Immature natural killer cell (primary cell): ENCODE results near the gene KIF13A. TPM values are rescaled to one million over a fixed set of nuclear protein-coding genes. Genes with fewer than 3 reads are reported as not detected.

Source experiments
- DNase-seq, 3 donors: peaks; one replicate each; pipeline ENCODE4 v3.0.0; 2022; ENCODE audit warnings: mixed read lengths in 1 of 3
- H3K27ac Mint-ChIP-seq, 6 donors: one replicate each; pipeline ENCODE4 v1.8.0; 2020; ENCODE audit warnings: mixed read lengths in 6 of 6, mild to moderate bottlenecking in 5 of 6, inconsistent platforms in 4 of 6, moderate library complexity in 3 of 6
- H3K27me3 Mint-ChIP-seq, 3 donors: one replicate each; pipeline ENCODE4 v1.8.0; 2020 to 2021; ENCODE audit warnings: low read depth in 3 of 3, mild to moderate bottlenecking in 3 of 3, mixed read lengths in 3 of 3, moderate library complexity in 3 of 3, inconsistent platforms in 1 of 3
- H3K36me3 Mint-ChIP-seq, 3 donors: one replicate each; pipeline ENCODE4 v1.8.0; 2020; ENCODE audit warnings: mixed read lengths in 3 of 3, inconsistent platforms in 2 of 3, mild to moderate bottlenecking in 2 of 3
- H3K4me1 Mint-ChIP-seq, 2 donors: one replicate each; pipeline ENCODE4 v1.8.0; 2020; ENCODE audit warnings: inconsistent platforms in 2 of 2, mild to moderate bottlenecking in 2 of 2, mixed read lengths in 2 of 2, moderate library complexity in 1 of 2
- H3K4me3 Mint-ChIP-seq, 5 donors: one replicate each; pipeline ENCODE4 v1.8.0; 2020; ENCODE audit warnings: mild to moderate bottlenecking in 5 of 5, mixed read lengths in 5 of 5, inconsistent platforms in 3 of 5, moderate library complexity in 3 of 5
- H3K9me3 Mint-ChIP-seq, 6 donors: one replicate each; pipeline ENCODE4 v1.8.0; 2020; ENCODE audit warnings: mild to moderate bottlenecking in 6 of 6, mixed read lengths in 6 of 6, inconsistent platforms in 4 of 6, moderate library complexity in 3 of 6
- polyA plus RNA-seq, 3 donors: library from polyadenylated mRNA; unstranded; fragments of 300-500 nt; fragmentation: Illumina TruSeq; gene quantifications; one replicate each; pipeline ENCODE4 v1.2.3, GENCODE V29; 2021

The KIF13A gene
- polyA plus RNA-seq, 3 donors from 2014 or later, result 0.50 to 1.1 (median 0.92) TPM

DNA sequence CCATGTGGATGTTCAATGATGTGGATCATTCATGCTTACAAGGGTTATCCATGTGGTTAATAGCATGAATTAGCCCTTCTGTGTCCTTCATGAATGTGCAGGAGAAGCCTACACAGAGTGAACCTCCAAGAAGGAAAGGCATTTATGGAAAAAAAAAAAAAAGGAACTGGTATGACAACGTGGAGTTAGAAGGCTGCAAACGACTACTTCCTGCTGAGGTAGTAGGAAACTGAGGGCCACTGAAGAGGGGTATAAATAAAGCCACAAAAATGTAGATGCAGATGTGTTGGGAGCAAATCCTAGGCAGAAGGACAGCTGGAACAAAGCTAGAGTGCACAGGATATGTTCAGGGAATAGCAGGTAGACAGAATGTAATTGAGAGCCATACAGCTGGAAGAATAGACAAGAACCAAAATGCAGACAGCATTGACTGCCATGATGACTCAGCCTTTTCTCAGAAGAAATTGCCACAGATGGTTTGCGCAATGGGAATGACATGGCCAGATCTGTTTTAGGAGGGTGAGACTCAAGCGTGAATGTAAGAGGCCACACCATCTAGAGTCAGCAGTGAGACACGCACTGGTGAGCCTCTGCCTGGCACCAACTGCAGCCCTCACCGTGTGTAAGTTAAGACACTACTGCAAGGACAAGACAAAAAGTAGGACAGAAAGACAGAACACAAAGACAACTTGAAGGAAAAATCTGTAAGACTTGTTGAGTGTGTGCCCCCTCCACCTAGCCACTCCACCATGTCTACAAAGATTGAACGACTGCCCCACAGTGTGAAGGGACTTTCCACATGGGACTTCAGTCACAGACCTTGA, 79.8 kb downstream of the KIF13A start:
- Mint-ChIP-seq H3K27me3 (peaks cover 0 to 2% (median 2%) of the 10 kb centered on the region in 3 donors), H3K36me3 (peaks cover 0 to 4% (median 0%) of the 10 kb centered on the region in 3 donors), H3K27ac (peak overlapping the region in 4 of 6 donors; percentile 4 to 66 (median 61)), H3K9me3 (peaks cover 0 to 3% (median 0%) of the 10 kb centered on the region in 6 donors), H3K4me1 (peaks cover 31% of the 10 kb centered on the region in 2 donors), H3K4me3 (peak overlapping the region in 3 of 5 donors; percentile 1 to 43 (median 23))
- DNase-seq, result no peak

DNA sequence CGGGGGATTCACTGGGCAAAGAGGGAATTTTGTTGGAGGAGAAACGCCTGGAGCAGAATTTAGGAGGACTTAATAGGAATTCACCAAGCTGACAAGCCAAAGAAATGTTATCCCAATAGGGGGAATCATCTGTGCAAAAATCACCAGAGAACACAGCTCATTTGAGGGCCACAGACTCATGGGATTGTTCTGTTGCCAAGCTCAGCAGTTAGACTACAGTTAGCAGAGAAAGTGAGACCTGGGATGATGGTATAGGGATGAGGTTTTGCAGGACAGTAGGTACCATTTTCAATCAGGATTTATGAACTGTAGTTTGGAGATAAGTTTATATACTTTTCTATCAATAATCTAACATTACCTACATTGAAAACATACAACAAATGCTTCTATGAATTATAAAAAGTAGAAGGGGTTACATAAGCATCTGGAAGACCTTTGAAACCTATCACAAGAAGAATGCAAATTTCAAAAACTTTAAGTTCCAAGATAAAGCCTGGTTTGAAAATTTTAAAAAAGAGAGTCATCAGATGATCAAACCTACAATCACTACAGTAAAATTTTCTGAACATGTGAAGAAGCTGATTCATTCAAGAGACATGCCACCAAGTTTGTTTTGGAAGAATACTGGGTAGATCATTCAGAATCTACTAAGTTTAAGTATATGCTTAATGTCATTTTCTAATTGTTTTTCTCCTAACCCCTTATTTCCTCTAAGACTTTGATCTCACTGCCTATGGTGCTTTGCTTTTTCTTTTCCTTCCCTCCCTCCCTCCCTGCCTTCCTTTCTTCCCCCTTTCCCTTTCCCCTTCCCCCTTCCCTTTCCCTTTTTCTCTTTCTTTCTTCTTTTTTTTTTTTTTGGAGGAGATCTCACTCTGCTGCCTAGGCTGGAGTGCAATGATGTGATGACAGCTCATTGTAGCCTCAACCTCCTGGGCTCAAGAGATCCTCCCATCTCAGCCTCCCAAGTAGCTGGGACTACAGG, 81.5 kb downstream of the KIF13A start:
- Mint-ChIP-seq H3K27me3 (peaks cover 0 to 2% (median 2%) of the 10 kb centered on the region in 3 donors), H3K4me1 (peaks cover 26 to 29% of the 10 kb centered on the region in 2 donors), H3K36me3 (peaks cover 0 to 4% (median 0%) of the 10 kb centered on the region in 3 donors), H3K9me3 (peaks cover 0 to 3% (median 0%) of the 10 kb centered on the region in 6 donors), H3K27ac (no peak overlapping the region), H3K4me3 (no peak overlapping the region)
- no peak for DNase-seq

DNA sequence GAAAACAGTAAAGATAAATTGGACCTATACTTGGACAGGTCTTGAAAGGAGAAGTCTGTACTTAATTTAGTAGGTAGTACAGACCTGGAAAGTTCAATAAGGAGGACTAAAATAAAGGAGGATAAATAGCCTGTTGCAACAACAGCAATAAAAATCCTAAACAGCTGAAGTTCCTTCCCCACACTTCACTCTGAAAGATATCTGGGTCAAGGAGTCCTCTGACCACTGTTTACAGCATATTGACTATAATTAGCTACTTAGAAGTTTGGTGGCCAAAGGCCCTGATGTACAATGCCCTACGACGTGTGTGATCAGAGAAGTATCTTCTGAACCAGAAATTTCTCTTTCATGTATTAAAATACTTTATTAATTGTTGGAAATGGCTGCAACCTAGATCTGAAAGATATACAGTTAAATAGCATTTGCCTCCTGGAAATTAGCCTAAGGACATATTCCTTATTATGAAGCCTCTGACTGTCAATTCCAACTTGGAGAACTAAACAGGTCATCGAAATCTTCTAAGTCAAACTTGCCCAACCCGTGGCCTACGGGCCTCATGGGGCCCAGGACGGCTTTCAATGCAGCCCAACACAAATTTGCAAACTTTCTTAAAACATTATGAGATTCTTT, 82.8 kb downstream of the KIF13A start:
- Mint-ChIP-seq H3K4me1 (peaks cover 16 to 23% of the 10 kb centered on the region in 2 donors), H3K4me3 (no peak overlapping the region), H3K27me3 (peaks cover 0 to 2% (median 2%) of the 10 kb centered on the region in 3 donors), H3K9me3 (peaks cover 0 to 3% (median 0%) of the 10 kb centered on the region in 6 donors), H3K27ac (no peak overlapping the region), H3K36me3 (peaks cover 0 to 4% (median 0%) of the 10 kb centered on the region in 3 donors)
- no peak for DNase-seq

DNA sequence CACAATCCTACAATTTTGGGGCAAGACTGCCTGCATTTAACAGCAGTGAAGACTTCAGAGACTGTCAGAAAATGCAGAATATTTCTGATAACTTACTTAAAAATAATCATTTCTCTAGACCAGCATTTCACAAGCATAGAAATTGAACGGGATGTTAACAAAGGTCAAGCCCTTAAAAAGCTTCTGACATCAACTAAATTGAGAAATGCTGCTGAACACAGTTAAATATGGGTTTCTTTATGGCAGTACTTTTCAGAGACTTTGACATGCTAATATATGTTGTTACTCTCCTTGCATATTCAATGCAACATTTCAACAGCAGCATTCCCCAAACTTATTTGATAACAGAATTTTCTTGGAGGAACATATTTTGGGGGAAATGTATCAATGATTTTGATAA, 84.5 kb downstream of the KIF13A start:
- DNase-seq, result no peak
- Mint-ChIP-seq H3K27me3 (peaks cover 0 to 2% (median 2%) of the 10 kb centered on the region in 3 donors), H3K9me3 (peaks cover 0 to 3% (median 0%) of the 10 kb centered on the region in 6 donors), H3K27ac (no peak overlapping the region), H3K4me3 (no peak overlapping the region), H3K36me3 (peaks cover under 1 to 6% (median under 1%) of the 10 kb centered on the region in 3 donors), H3K4me1 (peaks cover 10 to 11% of the 10 kb centered on the region in 2 donors)

DNA sequence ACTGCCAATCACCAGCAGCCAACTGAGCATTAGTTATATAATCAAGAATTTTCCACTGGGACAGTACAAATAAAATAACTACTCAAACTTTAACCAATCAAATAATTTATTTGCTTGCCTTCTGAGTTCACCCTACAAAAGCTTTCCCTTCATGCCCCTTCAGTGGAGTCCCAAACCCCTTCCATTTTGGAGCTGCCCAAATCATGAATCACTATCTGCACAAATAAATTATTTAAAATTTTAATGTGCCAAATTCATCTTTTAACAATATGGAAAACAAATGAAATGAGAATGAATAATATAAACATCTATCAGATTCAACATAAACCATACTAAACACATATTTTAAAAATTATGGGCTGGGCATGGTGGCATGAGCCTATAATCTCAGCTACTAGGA, 85.9 kb downstream of the KIF13A start:
- peaks cover 0 to 2% (median 2%) of the 10 kb centered on the region in 3 donors for H3K27me3 Mint-ChIP-seq
- no peak overlapping the region for H3K27ac Mint-ChIP-seq
- peaks cover 12 to 21% (median 13%) of the 10 kb centered on the region in 3 donors for H3K36me3 Mint-ChIP-seq
- peaks cover 0 to 5% (median 2%) of the 10 kb centered on the region in 6 donors for H3K9me3 Mint-ChIP-seq
- no peak overlapping the region for H3K4me3 Mint-ChIP-seq
- peaks cover 0 to under 1% of the 10 kb centered on the region in 2 donors for H3K4me1 Mint-ChIP-seq
- no peak for DNase-seq

DNA sequence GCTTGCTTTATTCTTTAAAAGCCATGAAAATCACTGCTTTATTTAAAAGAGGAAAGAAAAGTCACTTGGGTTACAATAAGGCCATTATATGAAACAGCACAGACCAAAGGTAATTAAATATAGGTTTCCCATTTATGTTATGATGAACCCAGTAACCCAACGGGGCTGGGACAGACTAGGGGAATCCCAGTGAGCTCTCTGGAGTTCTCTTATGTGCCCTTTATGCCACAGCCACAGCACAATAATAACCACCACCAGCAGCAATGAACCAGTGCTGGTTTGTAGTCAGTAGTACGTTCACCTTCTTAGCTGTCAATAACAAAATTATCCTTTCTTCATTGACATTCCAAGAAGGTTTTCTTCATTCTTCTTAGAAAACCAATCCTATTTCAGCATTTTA, 87.4 kb downstream of the KIF13A start:
- Mint-ChIP-seq H3K27me3 (peaks cover 0 to 2% (median 2%) of the 10 kb centered on the region in 3 donors), H3K4me1 (no peaks in the 10 kb centered on the region), H3K4me3 (no peak overlapping the region), H3K9me3 (peaks cover 8 to 19% (median 13%) of the 10 kb centered on the region in 6 donors), H3K27ac (no peak overlapping the region), H3K36me3 (peaks cover 19 to 34% (median 27%) of the 10 kb centered on the region in 3 donors)
- no peak for DNase-seq

DNA sequence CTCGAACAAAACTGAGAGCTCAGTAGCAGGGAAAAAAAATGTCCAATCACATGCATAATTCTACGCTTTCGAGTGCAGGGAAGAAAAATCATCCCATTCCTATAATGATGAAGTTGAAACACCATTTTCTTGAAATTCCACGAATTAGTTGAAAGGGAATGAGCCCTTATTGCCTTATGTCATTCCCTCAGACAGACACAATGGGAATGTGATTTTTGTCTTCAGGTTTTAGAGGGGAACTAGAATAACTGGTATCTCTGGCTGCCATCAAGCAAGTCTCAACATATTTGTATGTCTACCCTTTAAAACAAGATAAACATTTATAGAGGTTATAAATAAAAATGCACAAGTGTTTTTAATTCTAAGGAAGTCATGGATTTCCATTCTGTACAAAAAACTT, 87.9 kb downstream of the KIF13A start:
- Mint-ChIP-seq H3K9me3 (peaks cover 10 to 25% (median 17%) of the 10 kb centered on the region in 6 donors), H3K4me3 (no peak overlapping the region), H3K4me1 (no peaks in the 10 kb centered on the region), H3K27me3 (peaks cover 0 to 2% (median 2%) of the 10 kb centered on the region in 3 donors), H3K36me3 (peaks cover 19 to 35% (median 28%) of the 10 kb centered on the region in 3 donors), H3K27ac (no peak overlapping the region)
- DNase-seq, result no peak

DNA sequence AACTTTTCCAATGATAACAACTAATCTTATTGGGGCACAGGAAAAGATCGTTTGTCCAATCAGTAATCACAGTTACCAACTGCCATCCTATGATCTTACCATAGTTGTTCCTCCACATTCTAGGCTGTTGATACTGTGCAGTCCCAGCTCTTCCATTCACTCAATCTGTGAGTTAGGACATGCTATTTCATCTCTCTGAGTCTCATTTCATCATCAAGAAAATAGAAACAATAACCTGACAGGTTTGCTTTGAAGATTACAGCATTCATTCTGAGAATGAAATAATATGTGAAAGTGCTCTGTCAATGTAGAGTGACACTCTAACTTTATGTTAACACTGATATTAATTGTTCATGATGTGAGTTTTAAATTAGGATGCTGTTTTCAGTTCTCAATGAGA, 89.8 kb downstream of the KIF13A start:
- Mint-ChIP-seq H3K27ac (no peak overlapping the region), H3K27me3 (peaks cover 0 to 2% (median 0%) of the 10 kb centered on the region in 3 donors), H3K36me3 (peaks cover 19 to 30% (median 29%) of the 10 kb centered on the region in 3 donors), H3K4me1 (no peaks in the 10 kb centered on the region), H3K9me3 (peaks cover 10 to 26% (median 17%) of the 10 kb centered on the region in 6 donors), H3K4me3 (no peak overlapping the region)
- DNase-seq, result no peak

DNA sequence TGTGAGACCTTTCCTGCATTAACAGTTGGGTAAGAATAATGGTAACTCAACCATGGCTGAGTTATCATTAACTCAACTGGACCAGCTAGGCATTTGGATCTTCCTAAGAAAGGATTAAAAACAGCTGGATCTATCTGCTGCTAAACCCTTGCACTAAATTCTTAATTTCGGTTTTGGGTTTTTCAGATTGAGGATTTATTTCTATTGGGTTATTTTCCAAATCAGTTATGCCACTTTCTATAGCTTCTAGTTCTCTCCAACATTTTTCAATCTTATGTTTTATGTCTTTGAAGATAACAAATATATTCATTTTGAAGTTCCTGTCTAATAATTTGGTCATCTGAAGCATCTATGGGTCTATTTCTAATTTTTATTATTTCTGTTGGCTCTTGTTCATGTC, 92.5 kb downstream of the KIF13A start:
- no peak overlapping the region for H3K4me3 Mint-ChIP-seq
- peaks cover 10 to 26% (median 17%) of the 10 kb centered on the region in 6 donors for H3K9me3 Mint-ChIP-seq
- H3K36me3 Mint-ChIP-seq, result peaks cover 19 to 38% (median 30%) of the 10 kb centered on the region in 3 donors
- peaks cover 0 to 2% (median 1%) of the 10 kb centered on the region in 3 donors for H3K27me3 Mint-ChIP-seq
- no peak overlapping the region for H3K27ac Mint-ChIP-seq
- no peak for DNase-seq
- H3K4me1 Mint-ChIP-seq, result no peaks in the 10 kb centered on the region

DNA sequence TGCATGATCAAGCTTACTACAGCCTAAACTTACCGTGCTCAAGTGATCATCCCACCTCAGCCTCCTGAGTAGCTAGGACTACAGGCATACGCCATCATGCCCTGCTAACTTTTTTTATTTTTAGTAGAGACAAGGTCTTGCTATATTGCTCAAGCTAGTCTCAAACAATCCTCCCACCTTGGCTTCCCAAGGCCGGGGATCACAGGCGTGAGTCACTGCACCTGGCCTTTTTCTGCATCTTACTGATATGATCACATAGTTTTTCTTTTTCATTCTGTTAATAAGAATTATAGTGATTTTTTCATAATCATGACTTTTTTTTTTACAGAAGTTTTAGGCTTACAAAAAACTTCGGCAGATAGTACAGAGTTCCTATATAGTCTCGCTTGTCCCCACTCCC, 93.2 kb downstream of the KIF13A start:
- DNase-seq, result no peak

DNA sequence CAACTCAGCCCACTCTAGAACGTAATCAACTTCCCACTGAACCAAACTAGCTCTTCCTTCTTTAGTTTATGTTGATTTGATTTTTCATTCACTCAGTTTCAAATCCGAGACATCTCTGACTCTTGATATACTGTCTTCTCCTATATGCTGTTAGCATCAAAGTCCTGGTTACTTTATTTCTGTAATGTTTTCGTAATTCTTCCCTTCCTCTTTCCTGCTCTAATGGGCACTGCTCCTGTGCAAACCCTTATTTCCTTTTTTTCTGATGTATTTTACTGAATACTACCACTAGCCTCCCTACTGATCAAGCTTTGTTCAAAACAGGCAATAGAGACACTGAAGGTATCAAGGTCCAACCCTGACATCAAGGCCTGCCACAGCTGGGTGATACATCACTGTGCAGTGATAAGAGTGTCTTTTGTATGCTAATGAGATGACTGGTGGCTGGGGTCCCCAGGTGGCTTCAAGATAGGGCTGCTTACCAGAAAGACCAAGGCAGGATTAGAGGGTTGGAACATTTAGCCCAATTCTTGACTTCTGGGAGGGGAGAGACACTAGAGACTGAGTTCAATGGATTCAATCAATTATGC, 95.2 kb downstream of the KIF13A start:
- Mint-ChIP-seq H3K4me3 (no peak overlapping the region), H3K27ac (peak overlapping the region in 1 of 6 donors; percentile 8), H3K36me3 (peaks cover 12 to 33% (median 21%) of the 10 kb centered on the region in 3 donors), H3K27me3 (peaks cover 1 to 2% (median 2%) of the 10 kb centered on the region in 3 donors), H3K4me1 (no peaks in the 10 kb centered on the region), H3K9me3 (peaks cover 10 to 26% (median 14%) of the 10 kb centered on the region in 6 donors)
- no peak for DNase-seq

More for the DNA sequence above, 93.2 kb downstream of the KIF13A start:
- H3K4me1 Mint-ChIP-seq, result no peaks in the 10 kb centered on the region
- no peak overlapping the region for H3K4me3 Mint-ChIP-seq
- no peak overlapping the region for H3K27ac Mint-ChIP-seq
- H3K27me3 Mint-ChIP-seq, result peaks cover 1 to 2% (median 2%) of the 10 kb centered on the region in 3 donors
- peaks cover 19 to 38% (median 30%) of the 10 kb centered on the region in 3 donors for H3K36me3 Mint-ChIP-seq
- peaks cover 10 to 26% (median 17%) of the 10 kb centered on the region in 6 donors for H3K9me3 Mint-ChIP-seq

DNA sequence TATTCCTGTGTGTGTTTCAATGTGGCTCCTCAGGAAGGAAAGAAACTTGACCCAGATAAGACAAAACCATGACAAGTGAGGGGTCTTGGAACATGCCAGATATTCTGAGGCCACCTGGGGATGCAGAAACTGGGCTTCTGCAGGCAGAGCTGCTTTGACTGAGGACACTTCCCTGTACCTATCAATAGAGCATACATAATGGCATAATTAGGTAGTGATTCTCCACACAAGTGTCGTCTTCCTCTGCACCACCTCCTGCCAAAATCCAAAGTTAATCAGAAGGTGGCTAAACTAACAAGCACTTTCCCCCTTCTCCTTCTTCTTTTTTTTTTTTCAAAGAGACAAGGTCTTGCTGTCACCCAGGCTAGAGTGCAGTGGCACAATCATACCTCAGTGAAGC, 97.1 kb downstream of the KIF13A start:
- Mint-ChIP-seq H3K9me3 (peaks cover 5 to 13% (median 8%) of the 10 kb centered on the region in 6 donors), H3K36me3 (peaks cover 3 to 14% (median 4%) of the 10 kb centered on the region in 3 donors), H3K27me3 (peaks cover 0 to 2% (median 1%) of the 10 kb centered on the region in 3 donors), H3K4me3 (no peak overlapping the region), H3K4me1 (peaks cover 6 to 10% of the 10 kb centered on the region in 2 donors), H3K27ac (no peak overlapping the region)
- DNase-seq, result no peak
